HepG2 (cell line): ENCODE data around the gene SPTBN2. TPM values are rescaled to one million over a fixed set of nuclear protein-coding genes. Genes with fewer than 3 reads are reported as not detected.
A peak's percentile ranks its signal among the peaks of the same experiment; 100 is the strongest.

Experiments used
- ATAC-seq: fragments of 200-7000 bp; cut with Tn5 transposase; 3 replicates; pipeline ENCODE4 v1.9.1; 2020; ENCODE audit warnings: mild to moderate bottlenecking, moderate library complexity
- BruUV-seq: library from RNA; stranded (reverse); fragments of 400-500 nt; replicated peaks from 2 replicates; lab custom pipeline; 2021; lab: Mats Ljungman, UMichigan
- CTCF ChIA-PET: fragments of 300-600 bp; formaldehyde crosslinking; extraction: SDS; loops from one replicate; lab custom pipeline; 2021; ENCODE audit warnings: low total read pairs, inconsistent platforms, low intra/inter-chr PET ratio; lab: Yijun Ruan, JAX
- POLR2A ChIA-PET: fragments of 350-600 bp; sonication (Branson Sonifier 250); formaldehyde crosslinking; loops from one replicate; lab custom pipeline; 2020; ENCODE audit warnings: antibody characterized with exemption, inconsistent platforms; lab: Yijun Ruan, JAX
- DNase-seq: peaks from one replicate; pipeline ENCODE4 v3.0.0-alpha.2; 2015; ENCODE audit warnings: low spot score
- FAIRE-seq: peaks from 3 replicates; lab custom pipeline; 2011; peaks lifted over from hg19 to GRCh38; lab: Jason Lieb, UNC
- H2AFZ ChIP-seq: one replicate; pipeline ENCODE4 v1.6.1; 2011; ENCODE audit warnings: low read length, inconsistent platforms
- H3K27ac ChIP-seq: fragments of 300-600 bp; 3 replicates; pipeline ENCODE4 v1.8.0; 2011; ENCODE audit warnings: mixed run types, mild to moderate bottlenecking, mixed read lengths, low read length, inconsistent platforms; ENCODE audit not compliant: insufficient read depth; ENCODE audit errors: extremely low read length
- H3K27me3 ChIP-seq, 2 experiments: fragments of 200-600 bp in 1 of 2; 2 replicates in 1 of 2; 3 replicates in 1 of 2; pipeline versions ENCODE4 v1.6.0 to v1.8.0; 2011; ENCODE audit warnings: low read length in 2 of 2, mild to moderate bottlenecking in 2 of 2, moderate library complexity in 2 of 2, inconsistent platforms in 1 of 2; ENCODE audit not compliant: insufficient read depth in 2 of 2, control insufficient read depth in 1 of 2
- H3K36me3 ChIP-seq, 2 experiments: fragments of 200-600 bp in 1 of 2; replicated peaks in 1 of 2; 2 replicates in 1 of 2; 3 replicates in 1 of 2; pipeline versions ENCODE4 v1.5.1 to v1.8.0; 2011; ENCODE audit warnings: low read length in 2 of 2, inconsistent platforms in 1 of 2; ENCODE audit not compliant: insufficient read depth in 2 of 2, control insufficient read depth in 1 of 2
- H3K4me1 ChIP-seq: 2 replicates; pipeline ENCODE4 v1.5.1; 2012; ENCODE audit warnings: low read length, inconsistent platforms; ENCODE audit not compliant: insufficient read depth
- H3K4me2 ChIP-seq: 2 replicates; pipeline ENCODE4 v1.6.0; 2011; ENCODE audit warnings: low read depth, low read length, inconsistent platforms
- H3K4me3 ChIP-seq, 3 experiments: fragments of 200-600 bp in 1 of 3; sonication (generic), shearing (Covaris generic) in 1 of 3; replicated peaks in 1 of 3; 2 replicates each; pipeline ENCODE4 v1.5.1; 2011 to 2016; ENCODE audit warnings: low read length in 3 of 3, inconsistent platforms in 2 of 3, low read depth in 2 of 3, mild to moderate bottlenecking in 2 of 3, control low read depth in 1 of 3, mixed read lengths in 1 of 3; ENCODE audit not compliant: insufficient read depth in 1 of 3
- H3K79me2 ChIP-seq: one replicate; pipeline ENCODE4 v1.6.1; 2011; ENCODE audit warnings: low read length, inconsistent platforms; ENCODE audit not compliant: insufficient read depth
- H3K9ac ChIP-seq: 2 replicates; pipeline ENCODE4 v1.6.0; 2011; ENCODE audit warnings: mild to moderate bottlenecking, low read depth, low read length, inconsistent platforms; ENCODE audit not compliant: insufficient read depth
- H3K9me3 ChIP-seq: 2 replicates; pipeline ENCODE4 v1.5.1; 2012; ENCODE audit warnings: mild to moderate bottlenecking, low read length
- H4K20me1 ChIP-seq: 2 replicates; pipeline ENCODE4 v1.6.0; 2011; ENCODE audit warnings: inconsistent platforms, mild to moderate bottlenecking, low read length, moderate library complexity; ENCODE audit not compliant: insufficient read depth
- IRF2 ChIP-seq: IDR thresholded peaks from 2 replicates; pipeline ENCODE4 v1.6.1; 2018; ENCODE audit warnings: missing genetic modification reagents, missing compliant biosample characterization
- MED1 ChIP-seq: sonication (generic); formaldehyde crosslinking; IDR thresholded peaks from 2 replicates; pipeline ENCODE4 v1.4.0; 2020; ENCODE audit warnings: missing genetic modification reagents
- NFIB ChIP-seq: sonication (generic); formaldehyde crosslinking; IDR thresholded peaks from 2 replicates; pipeline ENCODE4 v1.9.0; 2021; ENCODE audit warnings: missing genetic modification reagents, mild to moderate bottlenecking, borderline replicate concordance
- ZBTB26 ChIP-seq: IDR thresholded peaks from 2 replicates; pipeline ENCODE4 v1.6.1; 2016; ENCODE audit warnings: missing compliant biosample characterization, missing genetic modification reagents, borderline replicate concordance
- ZBTB33 ChIP-seq: sonication (generic); formaldehyde crosslinking; IDR thresholded peaks from 2 replicates; pipeline ENCODE4 v1.4.0; 2020; ENCODE audit warnings: missing genetic modification reagents
- ZNF776 ChIP-seq: sonication (generic); formaldehyde crosslinking; IDR thresholded peaks from 2 replicates; pipeline ENCODE4 v1.4.0; 2020; ENCODE audit warnings: mild to moderate bottlenecking, missing genetic modification reagents
- ZSCAN20 ChIP-seq: sonication (generic); formaldehyde crosslinking; IDR thresholded peaks from 2 replicates; pipeline ENCODE4 v1.4.0; 2020; ENCODE audit warnings: missing genetic modification reagents, mild to moderate bottlenecking, borderline replicate concordance
- WGBS: methylation state at CpG from one replicate; pipeline ENCODE4 v1.1.6; 2017; ENCODE audit warnings: low lambda C conversion rate; 5-methylcytosine and 5-hydroxymethylcytosine counted together
- in situ Hi-C: cut with HindIII; loops from 2 replicates; pipeline ENCODE4 v1.10.0; 2017; ENCODE audit warnings: low pct_unique_long_range_greater_than_20kb; ENCODE audit not compliant: extremely low pct_ligation_motif_present
- intact Hi-C: fragments of 100-400 bp; cut with micrococcal nuclease; formaldehyde crosslinking; loops from one replicate; pipeline ENCODE4 v1.10.0; 2022; ENCODE audit not compliant: unreplicated experiment
- polyA plus RNA-seq, 8 experiments: library from polyadenylated mRNA; depleted of rRNA in 3 of 8; stranded (reverse) in 7 of 8; unstranded in 1 of 8; fragments of >200 nt; fragmentation: Illumina TruSeq in 4 of 8; extraction: Trizol in 4 of 8; gene quantifications; 2 replicates each; pipeline versions ENCODE4 v1.2.1 to v1.2.3, GENCODE V29; 2011 to 2016; ENCODE audit warnings: low read depth in 4 of 8, missing spikeins in 1 of 8, mixed read lengths in 1 of 8; ENCODE audit not compliant: insufficient read depth in 1 of 8
- total RNA-seq, 5 experiments: library from RNA; depleted of rRNA; stranded (reverse); fragments of >200 nt; fragmentation: Illumina TruSeq; extraction: Trizol; gene quantifications; 2 replicates each; pipeline ENCODE4 v1.2.3, GENCODE V29; 2016; ENCODE audit warnings: low read depth in 1 of 5

The SPTBN2 gene
- total and polyA plus RNA-seq, 2 of the 13 experiments (the other 11 are each of a cell fraction or from before 2014, with no cell fraction given) = 0.65 to 4.0 TPM

- no peaks in the 10 kb centered on the region for H3K36me3 ChIP-seq
- no peaks in the 10 kb centered on the region for H4K20me1 ChIP-seq
- H3K9ac ChIP-seq = peak overlapping the region; percentile 63
- no peaks in the 10 kb centered on the region for H3K9me3 ChIP-seq
- ChIA-PET CTCF (interaction anchor here (0.8 kb wide), 1 partner anchor 116 kb away, joined by 5 read pairs; no protein-coding TSS in a partner anchor), POLR2A (interaction anchor here (1.0 to 1.4 kb wide), 4 partner anchors 25 to 125 kb away, joined by 3 to 4 read pairs (median 3); partner anchors contain the start of genes RBM4B and RCE1)
- no peaks in the 10 kb centered on the region for H3K79me2 ChIP-seq
- H3K4me3 ChIP-seq = peak overlapping the region; percentile 57 to 77 (median 65)
- peak overlapping the region; percentile 92 for H3K4me2 ChIP-seq
- in situ Hi-C loops = no loop called here
- intact Hi-C loops = loop anchor here (1.0 kb wide), 1 partner anchor 116 kb away; no protein-coding TSS in a partner anchor
- FAIRE-seq = no peak
- H3K27ac ChIP-seq = no peak overlapping the region
- H3K4me1 ChIP-seq = peaks cover 50% of the 10 kb centered on the region
- H3K27me3 ChIP-seq = no peaks in the 10 kb centered on the region
- 12% methylated on average over 9 of the region's 14 CpGs for WGBS
- no TSS peak for BruUV-seq
- H2AFZ ChIP-seq = no peak overlapping the region
- peak; percentile 17 for ATAC-seq
- 0 out of 2 replicates have a peak, but pooled peaks have one; percentile 6 for TF ChIP-seq MED1
- no peak for TF ChIP-seq ZSCAN20 (CRISPR knock-in tag)
- no peak for TF ChIP-seq IRF2 (CRISPR knock-in tag)
- TF ChIP-seq ZBTB33 (CRISPR knock-in tag) = 0 out of 2 replicates have a peak, but pooled peaks have one; percentile 34
- no peak for TF ChIP-seq NFIB (CRISPR knock-in tag)
- TF ChIP-seq ZNF776 (CRISPR knock-in tag) = 0 out of 2 replicates have a peak, but pooled peaks have one; percentile 29
- 0 out of 2 replicates have a peak, but pooled peaks have one; percentile 13 for TF ChIP-seq ZBTB26
- DNase-seq = no peak
Measured at GRCh38 chr11:66717925-66718319, 11.1 kb downstream of the SPTBN2 start.
